Measurements from ENCODE around the gene CCR7.

CCR7 gene

DNA sequence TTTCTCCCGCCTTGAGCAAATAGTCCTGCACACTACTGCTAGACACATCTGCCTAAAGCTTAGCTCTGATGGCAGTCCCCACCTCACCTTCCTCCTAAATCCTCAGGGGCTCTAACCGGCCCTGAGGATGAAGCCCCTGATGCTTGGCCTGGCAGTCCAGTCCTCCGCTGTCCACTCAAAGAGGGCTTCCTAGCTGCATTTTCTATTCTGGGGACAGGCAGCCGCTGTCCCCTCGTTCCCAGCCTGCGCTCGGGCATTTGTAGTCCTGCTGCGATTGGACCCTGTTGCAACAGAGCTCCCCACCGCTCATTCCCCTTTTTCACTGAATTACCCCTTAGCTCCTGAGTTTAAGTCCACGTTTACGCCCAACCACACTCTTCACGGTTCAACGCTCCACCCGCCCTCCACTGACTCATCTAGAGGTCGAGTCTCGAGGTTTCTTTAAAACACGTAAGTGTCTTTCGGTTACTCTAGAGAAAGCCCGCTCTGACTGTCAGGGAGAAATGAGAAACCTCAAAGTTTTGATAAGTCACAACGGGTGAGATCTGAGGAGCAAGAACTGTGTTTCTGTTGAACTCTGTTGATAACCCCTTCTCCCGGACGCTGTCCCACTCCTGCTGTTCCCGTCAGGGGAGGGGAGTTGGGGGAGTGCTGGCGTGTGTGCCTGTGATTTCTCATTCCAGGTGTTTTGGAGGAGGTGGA, 4.5 kb downstream of the CCR7 start:
- peak; percentile 79 for DNase-seq

DNA sequence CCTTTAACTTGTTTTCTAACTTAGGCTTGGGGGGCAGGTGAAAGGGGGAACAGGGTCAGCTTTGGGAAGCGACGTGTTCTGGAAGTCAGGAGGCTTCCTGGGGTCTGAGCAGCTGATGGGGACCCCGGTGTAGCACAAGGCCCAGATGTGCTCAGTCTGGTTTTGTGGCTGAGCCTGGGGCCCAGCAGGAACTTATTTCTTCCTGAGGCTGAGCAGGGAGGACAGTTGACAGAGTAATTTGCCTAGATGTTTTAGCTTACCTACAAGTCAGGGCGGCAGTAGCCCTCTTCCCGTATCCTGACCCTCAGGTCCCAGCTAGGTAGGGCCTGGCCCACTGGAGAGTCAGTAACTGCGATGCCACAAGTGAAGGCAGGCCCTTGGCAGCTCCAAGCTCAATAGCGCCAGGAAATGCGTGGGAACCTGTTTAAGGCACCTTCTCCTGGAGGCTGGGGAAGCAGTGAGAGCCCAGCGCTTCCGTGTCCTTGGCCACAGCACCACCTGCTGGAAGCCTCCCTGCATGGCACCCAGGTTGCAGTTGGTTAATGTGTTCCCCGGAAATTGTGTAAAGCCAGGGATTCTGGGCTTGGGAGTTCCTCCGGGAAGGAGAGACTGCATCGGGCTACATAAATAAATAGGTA, 5.2 kb downstream of the CCR7 start:
- peak; percentile 75 for DNase-seq

DNA sequence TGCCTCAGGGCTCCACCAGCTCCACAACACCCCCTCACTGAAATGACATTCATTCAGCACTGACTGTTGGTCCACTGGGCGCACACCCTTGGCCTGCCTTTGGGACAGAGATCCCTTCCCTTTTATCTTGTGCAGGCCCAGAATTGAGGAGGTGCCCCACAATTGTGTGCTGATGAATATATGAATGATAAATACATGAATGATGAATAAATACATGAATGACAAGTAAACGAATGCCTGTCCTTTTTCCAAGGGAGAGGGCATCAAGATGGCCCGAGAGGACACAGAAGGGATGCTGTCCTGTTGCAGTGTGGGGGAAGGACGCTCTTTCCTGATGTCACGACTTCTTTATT, 5.7 kb downstream of the CCR7 start:
- DNase-seq = no peak

- no peak for DNase-seq
Observed at GRCh38 chr17:40558890-40559563, 6.2 kb downstream of the CCR7 start.

- DNase-seq = no peak
Observed at GRCh38 chr17:40558300-40558889, 6.9 kb downstream of the CCR7 start.

- no peak for DNase-seq
Observed at GRCh38 chr17:40557531-40558299, 7.6 kb downstream of the CCR7 start.

DNA sequence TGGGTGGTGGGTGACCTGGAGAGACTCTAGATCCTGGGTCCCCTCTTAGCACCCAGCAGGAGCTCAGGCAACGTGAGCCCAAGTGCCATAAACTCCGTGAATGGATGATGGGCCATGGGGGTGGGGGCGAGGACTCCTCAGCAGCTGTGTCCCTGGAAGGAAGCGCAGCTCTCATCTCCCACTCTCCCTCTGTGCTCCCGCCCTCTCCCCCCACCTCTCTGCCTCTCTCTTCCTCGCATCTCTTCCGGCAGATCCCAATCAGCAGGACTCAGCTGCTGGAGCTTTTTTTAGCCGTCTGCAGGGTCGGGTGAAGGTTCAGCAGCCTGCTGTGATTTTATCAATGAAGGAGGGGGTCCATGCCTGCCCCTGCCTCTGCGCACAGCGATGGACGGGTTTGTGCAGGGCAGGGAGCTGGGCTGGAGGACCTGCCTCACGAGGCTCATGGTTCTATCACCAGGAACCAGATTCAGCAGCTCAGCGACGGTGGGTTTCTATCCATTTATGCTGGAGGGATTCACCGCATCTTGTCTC, 8.3 kb downstream of the CCR7 start:
- DNase-seq = no peak

- DNase-seq = no peak
Observed at GRCh38 chr17:40556198-40556661, 9.0 kb downstream of the CCR7 start.

DNA sequence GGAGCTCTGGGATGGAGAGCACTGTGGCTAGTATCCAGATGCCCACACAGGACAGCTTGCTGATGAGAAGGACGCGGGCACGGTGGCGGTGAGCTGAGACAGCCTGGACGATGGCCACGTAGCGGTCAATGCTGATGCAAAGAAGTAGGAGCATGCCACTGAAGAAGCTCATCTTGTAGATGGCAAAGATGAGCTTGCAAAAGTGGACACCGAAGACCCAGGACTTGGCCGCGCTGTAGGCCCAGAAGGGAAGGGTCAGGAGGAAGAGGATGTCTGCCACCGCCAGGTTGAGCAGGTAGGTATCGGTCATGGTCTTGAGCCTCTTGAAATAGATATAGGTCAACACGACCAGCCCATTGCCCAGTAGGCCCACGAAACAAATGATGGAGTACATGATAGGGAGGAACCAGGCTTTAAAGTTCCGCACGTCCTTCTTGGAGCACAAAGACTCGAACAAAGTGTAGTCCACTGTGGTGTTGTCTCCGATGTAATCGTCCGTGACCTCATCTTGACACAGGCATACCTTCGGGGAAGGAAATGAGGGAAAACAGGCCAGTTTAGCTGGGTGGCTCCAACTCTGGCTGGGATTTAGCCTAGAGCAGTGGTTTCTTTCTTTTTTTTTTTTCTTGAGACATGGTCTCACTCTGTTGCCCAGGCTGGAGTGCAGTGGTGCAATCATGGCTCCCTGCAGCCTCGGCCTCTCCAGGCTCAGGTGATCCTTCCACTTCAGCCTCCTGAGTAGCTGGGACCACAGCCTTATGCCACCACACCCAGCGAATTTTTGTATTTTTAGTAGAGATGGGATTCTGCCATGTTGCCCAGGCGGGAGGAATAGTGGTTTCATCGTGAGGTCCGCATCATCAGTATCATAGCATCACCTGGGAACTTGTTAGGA, 9.7 kb downstream of the CCR7 start:
- no peak for DNase-seq

DNA sequence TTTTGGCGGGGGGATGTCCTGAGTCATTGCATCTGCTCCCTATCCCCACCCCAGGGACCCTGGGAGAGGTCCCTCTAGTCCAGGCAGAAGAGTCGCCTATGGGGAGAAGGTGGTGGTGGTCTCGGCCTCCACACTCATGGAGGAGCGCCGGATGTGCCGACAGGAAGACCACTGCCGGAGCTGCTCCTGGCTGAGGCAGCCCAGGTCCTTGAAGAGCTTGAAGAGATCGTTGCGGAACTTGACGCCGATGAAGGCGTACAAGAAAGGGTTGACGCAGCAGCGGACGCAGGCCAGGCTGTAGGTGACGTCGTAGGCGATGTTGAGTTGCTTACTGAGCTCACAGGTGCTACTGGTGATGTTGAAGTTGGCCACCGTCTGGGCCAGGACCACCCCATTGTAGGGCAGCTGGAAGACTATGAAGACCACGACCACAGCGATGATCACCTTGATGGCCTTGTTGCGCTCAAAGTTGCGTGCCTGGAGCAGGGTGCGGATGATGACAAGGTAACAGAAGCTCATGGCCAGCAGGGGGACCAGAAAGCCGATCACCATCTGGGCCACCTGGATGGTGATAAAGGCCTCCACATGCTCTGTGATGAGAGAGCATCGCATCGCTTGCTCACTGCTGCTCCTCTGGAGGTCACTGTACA, 10.5 kb downstream of the CCR7 start:
- DNase-seq = no peak

DNA sequence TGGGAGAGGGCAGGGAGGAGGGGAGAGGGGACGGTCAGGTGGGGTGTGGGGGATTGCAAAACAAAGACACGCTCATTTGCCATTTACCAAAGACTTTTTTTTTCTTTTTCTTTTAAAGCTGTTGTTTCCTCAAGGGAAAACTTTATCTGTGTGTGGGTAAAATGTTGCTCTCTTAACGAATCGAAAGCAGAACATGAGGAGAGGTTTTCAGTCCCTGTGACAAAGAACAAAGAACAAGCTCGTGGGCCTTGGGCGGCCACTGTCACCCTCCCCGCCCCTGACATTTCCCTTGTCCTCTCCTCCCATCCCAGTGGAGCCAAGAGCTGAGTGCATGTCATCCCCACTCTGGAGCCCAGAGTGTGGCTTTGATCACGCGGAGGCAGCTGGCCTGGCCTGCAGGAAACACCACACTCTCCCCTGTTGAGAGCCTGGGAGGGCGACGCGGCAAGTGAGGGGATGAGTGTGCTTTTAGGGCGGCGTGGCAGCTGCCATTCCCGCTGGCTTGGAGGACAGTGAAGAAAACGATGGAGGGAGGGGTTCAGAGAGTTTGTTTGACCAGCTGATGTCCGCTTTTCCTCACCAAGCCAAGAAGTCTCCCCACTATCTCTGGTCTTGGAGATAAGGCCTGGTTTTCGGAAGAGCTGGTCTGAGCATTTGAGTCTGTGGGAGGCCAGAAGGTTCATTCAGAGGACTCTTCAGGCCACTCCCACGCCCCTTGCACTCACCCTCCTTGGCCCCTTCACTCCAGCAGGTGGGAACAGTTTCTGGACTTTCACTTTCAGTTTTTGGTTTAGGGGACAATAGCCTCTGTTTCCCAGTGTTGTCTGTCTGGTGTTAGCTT, 11.4 kb downstream of the CCR7 start:
- no peak for DNase-seq

DNA sequence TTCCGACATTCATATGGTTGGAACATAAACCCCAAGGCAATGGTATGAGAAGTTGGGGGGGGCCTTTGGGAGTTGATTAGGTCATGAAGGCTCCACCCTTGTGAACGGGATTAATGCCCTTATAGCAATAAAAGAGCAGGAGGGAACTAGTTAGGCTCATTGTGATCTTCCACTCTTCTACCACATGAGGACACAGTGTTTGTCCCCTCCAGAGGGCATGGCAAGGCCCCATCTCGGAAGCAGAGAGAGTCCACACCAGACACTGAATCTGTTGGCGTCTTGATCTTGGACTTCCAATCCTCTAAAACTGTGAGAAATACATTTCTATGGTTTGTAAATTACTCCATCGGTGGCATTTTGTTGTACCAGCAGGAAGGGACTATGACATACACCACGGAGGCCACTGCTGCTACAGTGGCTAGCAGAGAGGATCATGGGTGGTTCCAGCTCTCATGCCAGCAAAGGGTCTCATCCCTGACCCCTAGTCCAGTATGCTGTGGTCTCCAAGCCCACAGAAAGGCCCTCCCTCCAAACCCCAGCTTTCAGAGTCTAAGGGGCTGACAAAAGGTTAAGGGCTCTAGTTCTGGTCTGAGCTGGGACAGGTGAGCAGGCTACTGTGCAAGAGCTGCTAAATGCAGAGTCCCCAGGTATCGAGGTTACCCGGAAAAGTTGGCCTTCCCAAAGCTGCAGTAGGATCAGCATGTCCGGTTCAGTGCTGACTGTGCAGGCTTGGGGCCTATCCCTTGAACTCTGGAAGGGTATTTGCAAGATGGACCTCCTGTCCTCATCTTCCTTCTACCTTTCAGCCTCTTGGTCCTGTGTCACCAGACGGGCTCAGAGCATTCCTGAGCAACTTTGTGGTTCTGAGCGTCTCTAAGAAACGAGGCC, 12.2 kb downstream of the CCR7 start:
- DNase-seq = no peak

GRCh38 chr17:40551879-40552768, 13.1 kb downstream of the CCR7 start:
- no peak for DNase-seq

DNA sequence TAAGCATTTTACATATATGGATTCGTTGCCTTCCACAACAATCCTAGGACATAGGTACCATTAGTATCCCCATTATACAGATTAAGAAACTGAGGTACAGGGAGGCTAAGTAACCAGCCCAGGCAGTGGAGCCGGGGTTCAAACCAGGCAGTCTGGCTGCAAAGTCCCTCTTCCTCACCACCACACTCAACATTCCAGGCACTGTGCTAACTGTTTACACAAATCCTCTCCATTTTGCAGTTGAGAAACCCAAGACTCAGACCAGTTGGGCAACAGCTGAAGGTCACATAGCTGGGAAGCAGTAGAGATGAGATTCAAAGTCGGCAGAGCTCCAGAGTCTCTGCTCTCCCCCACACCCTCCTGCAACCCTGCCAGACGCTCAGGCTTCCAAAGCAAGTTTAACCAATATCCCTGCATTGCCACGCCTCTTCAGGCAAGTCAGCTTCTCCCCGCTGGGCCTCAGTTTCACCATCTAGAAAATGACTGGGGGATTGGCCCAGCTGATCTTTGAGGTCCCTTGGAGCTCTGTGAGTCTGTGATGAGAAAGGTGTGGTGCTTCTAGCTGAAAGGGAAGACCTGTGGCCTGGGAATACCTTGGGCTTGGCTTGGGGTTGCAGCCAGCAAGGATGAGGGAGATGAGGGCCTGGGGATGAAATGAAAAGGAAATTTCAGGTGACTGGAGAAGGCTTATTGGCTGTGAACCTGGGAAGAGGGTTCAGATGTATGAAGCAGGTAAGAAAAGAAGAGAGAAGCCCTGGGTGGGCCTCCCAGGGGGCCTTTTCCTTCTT, 14.0 kb downstream of the CCR7 start:
- DNase-seq = no peak

GRCh38 chr17:40550608-40551007, 14.7 kb downstream of the CCR7 start:
- DNase-seq = no peak

DNA sequence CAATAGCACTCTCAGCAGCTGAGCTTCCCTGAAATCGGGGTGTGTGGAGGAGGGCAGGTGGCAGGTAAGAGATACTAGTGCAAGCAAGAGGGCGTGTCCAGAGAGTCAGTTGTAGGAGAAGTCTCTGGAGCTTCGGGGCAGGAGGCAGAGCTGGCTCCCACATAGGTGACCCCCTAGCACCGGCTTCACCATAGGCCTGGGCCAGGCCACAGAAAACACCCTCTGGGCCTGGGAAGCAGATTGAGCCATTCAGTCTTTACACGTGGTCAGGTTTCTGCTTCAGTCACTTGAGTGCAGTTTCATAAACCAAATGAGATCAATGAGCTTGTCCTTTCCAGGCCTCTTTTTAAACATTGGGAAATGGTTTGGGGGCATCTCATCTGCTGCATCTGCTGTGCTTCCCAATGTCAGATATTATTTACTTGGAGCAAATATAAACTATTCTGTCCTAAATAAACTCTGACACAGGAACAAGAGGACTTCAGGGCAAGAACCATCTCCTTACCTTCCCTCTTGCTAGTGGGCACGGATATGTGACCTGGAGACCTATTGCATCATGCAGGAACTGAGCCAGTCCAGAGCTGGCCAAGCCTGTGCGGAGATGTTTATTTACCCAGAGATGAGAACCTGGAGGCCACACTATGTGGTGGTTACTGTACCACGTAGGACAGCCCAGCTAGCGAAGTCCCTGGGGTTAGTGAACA, 16.1 kb downstream of the CCR7 start:
- no peak for DNase-seq

Data from central memory CD4-positive, alpha-beta T cell (primary cell).